Stimulated activated CD8-positive, alpha-beta memory T cell treated with anti-CD3 and anti-CD28 coated beads, Interleukin-4, amount 100 ng/mL, for 4 hours (primary cell): ENCODE data around the gene MAP4.
"Not testable (repeated sequence)": the region's sequence is repeated elsewhere in the genome, so short reads cannot be mapped to it uniquely, and the experiment has no call there.

Experiments used
- DNase-seq, 2 donors: peaks; one replicate each; pipeline ENCODE4 v3.0.0-alpha.2; 2020; ENCODE audit warnings: low read depth in 2 of 2, low spot score in 1 of 2

MAP4 gene

DNA sequence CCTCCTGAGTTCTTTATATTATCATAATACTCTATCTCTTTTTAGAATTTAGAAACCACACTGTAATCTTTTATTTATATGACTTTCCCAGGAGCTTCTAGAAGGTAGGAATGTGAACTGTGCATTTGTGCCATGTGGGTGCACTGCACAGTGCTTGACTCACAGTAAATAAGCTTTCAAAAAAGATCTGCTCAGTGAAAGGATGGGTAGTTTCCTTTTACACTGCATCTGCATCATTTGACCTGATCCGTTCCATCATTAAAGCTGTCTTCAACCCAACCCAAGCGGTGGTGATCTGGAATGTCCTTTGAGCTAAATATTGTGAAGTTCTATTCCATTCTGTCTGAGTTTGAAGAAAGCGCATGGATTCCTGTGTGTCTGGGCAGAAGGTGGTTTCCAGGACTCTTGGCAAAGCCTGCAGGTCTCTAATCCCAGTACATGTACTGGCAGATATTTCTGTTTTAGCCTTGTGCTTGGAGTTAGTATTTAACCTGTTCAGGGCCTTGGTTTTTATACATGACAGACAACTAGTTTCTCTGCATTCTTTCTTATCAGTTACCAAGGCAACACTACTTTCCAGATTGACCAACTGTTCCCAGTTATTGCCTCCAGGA is 116.6 kb downstream of the MAP4 start:
- no peak for DNase-seq

GRCh38 chr3:47897954-47898353 is 118.3 kb downstream of the MAP4 start:
- no peak for DNase-seq

GRCh38 chr3:47896736-47897135 is 119.5 kb downstream of the MAP4 start:
- DNase-seq = no peak

GRCh38 chr3:47895241-47895640 is 121.0 kb downstream of the MAP4 start:
- DNase-seq = no peak

GRCh38 chr3:47892286-47893040 is 123.8 kb downstream of the MAP4 start:
- DNase-seq = no peak

GRCh38 chr3:47891613-47892005 is 124.6 kb downstream of the MAP4 start:
- no peak for DNase-seq

- no peak for DNase-seq
Observed at GRCh38 chr3:47890828-47891612, 125.2 kb downstream of the MAP4 start.

DNA sequence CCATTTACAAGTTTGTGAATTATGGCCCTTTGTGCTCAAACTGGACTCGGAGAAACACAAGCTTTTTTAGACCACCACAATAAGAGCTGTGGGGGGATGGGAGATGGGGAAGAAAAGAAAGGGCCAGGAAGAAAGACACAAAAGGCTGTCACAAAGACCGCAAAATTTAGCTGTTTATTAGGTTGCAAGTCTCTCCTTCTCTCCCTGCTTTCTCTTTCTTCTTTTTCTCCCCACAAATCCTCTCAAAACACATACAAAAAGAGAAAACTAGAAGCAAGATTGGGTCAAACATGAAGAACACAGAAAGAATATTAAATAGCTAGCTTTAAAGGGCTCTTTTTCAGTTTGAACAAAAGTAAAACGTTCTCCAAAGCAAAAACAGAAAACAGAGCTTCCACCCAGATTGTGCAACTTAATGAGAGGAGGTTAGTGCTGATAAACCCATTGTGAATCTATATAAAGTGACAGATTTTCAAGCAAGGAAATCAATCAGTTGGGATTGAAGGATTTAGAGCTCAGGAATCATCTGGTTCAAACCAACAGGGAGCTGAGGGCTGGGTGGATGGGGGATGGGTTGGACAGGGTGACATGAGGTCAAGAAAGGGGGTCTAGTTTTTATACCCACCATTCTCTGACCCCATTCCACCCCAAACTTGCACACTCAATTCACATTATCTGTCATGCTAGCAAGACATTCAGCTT is 125.9 kb downstream of the MAP4 start:
- no peak for DNase-seq

DNA sequence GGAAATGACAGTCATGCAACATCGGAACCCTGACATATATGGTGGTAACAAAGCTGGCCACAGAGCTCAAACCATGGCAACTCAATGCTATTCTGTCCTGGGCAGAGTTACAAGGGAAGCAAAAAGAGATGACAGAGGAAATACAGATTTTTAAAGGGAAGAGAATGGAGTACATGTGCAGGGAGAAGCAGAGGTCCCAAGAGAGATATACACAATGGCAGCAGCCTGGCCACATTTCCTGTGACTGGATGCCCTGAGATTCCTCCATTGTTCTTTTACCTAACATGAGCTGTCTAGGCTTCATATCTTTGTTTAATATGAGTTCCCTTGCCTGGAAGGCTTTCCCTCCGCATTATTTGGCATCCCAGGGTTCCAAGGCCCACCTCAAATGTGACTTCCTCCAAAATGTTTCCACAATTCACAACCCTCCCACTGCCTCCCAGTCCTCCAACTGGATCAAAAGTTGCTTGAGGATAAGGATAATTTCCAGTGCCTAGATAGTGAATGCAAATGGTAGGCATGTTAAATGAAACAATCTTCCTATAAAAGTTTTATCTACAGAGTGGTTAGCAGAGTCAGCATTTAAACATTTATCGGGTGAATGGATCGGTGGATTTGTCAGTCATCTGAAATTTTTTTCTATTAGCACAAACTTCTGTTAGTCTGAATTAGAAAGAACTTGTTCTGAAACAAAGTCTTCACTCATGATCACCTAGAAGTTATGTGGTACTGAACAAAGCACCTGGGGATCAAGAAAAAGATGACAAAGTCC is 127.0 kb downstream of the MAP4 start:
- no peak for DNase-seq

DNA sequence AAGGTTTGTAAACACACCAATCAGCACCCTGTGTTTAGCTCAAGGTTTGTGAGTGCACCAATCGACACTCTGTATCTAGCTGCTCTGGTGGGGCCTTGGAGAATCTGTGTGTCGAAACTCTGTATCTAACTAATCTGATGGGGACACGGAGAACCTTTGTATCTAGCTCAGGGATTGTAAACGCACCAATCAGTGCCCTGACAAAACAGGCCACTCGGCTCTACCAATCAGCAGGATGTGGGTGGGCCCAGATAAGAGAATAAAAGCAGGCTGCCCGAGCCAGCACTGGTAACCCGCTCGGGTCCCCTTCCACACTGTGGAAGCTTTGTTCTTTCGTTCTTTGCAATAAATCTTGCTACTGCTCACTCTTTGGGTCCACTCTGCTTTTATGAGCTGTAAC is 128.2 kb downstream of the MAP4 start:
- not testable (repeated sequence) for DNase-seq

- DNase-seq = no peak
Observed at GRCh38 chr3:47885168-47885567, 131.0 kb downstream of the MAP4 start.

DNA sequence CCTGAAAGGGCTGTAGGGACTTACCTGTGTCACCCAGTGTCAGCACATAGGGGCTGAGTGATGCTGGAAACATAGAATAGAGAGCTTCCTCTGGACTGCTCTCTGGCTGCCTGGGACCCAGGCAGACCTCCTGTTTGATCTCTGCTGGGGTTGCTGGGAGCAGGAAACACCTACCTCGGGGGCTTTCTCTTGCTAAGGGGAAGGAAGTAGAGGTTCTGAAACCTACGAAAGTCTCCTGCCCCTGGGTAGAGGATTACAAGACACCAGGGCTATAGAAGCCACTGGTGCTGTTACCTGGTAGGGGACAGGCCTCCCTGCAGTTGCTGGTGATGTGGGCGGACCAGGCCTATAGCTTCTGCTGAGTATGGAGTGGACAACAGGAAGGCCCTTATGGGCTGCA is 131.6 kb downstream of the MAP4 start:
- no peak for DNase-seq

DNA sequence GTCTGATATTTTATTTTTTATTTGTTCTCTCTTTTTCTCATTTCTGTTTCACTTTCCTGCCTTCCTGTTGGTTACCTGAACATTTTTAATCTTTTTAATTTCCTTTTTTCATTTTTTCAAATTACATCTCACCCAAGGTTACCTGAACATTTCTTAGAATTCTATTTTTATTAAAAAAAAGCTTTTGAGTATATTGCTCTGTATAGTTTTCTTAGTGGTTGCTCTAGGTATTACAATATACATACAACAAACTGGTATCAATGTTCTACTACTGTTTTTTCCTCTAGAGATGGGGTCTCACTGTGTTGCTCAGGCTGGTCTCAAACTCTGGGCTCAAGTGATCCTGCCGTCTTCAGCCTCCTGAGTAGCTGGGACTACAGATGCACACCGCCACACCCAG is 133.9 kb downstream of the MAP4 start:
- no peak for DNase-seq

- DNase-seq = no peak
Observed at GRCh38 chr3:47877719-47878118, 138.5 kb downstream of the MAP4 start.

DNA sequence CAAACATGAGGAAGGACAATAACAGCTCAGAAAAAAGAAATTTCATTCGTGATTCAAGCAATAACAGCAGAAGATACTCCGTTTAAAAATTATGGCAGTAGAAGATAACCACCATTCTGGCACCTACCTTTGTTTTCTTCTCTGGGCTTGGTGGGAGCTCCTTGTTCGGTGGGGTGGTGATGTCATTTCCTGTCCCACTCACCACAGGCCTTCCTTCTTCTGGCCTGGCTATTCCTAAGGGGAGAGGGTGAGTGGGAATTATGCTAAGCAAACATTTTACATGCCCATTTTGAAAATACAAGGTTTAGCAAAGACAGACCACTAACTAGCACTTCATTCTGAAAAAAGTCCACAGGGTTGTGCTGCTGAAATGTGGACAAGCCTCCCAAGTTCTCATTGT is 138.9 kb downstream of the MAP4 start:
- no peak for DNase-seq

GRCh38 chr3:47874913-47875312 is 141.3 kb downstream of the MAP4 start:
- no peak for DNase-seq

DNA sequence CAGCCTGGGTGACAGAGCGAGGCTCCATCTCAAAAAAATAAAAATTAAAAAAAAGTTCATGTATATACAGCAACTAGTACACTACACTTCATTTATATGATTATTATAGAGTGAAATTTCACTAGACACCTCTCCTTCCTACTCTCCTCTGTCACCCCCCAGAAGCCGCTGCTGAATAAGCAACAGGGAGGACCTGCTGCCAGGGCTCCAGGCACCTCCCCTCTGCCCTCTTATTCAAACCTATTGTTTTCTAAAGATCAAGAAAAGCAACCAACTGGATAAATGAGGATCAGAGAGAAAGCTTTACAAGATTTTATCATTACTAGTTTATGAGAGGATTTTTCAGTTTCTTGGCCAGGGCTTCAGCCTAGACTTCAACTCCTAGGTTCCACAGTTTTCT is 141.8 kb downstream of the MAP4 start:
- DNase-seq = no peak

- DNase-seq = no peak
Observed at GRCh38 chr3:47872916-47873315, 143.3 kb downstream of the MAP4 start.

DNA sequence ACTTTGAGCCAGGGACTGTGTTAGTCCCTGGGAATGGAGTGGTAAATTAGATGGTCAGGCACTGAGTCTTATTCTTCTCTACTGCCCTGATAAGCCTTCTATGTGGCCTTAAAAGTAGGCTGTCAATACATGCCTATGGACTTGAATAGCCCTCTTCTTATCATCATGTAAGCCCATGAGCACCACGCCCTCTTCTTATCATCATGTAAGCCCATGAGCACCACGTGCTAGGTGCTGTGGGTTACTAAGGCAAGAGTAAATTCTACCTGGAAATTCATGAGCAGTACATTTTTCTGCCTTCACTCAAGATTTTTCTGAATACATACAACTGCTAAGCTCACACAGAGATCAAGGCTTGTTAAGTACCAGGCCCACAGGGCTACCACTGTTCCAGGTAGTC is 144.8 kb downstream of the MAP4 start:
- DNase-seq = no peak

- DNase-seq = no peak
Observed at GRCh38 chr3:47870702-47871260, 145.4 kb downstream of the MAP4 start.

GRCh38 chr3:47870156-47870555 is 146.1 kb downstream of the MAP4 start:
- no peak for DNase-seq
